ENCODE measurements around the gene TUBGCP2.

TUBGCP2 gene

GRCh38 chr10:133299224-133299623 is 9.4 kb downstream of the TUBGCP2 start:
- Histone ChIP-seq H3K4me1 (ENCODE audit: control insufficient read depth, insufficient read depth, low read length) (no peaks in the 10 kb centered on the region), H3K4me3 (ENCODE audit: low read depth, low read length) (no peak overlapping the region), H3K27ac (ENCODE audit: extremely low read depth, low read depth, low read length) (no peak overlapping the region), H3K36me3 (ENCODE audit: control insufficient read depth in 2 of 2, insufficient read depth in 1 of 2, low read length in 2 of 2) (peaks cover 28 to 92% of the 10 kb centered on the region in 2 experiments; a peak in 2 of 3 replicates), H3K9me3 (ENCODE audit: control insufficient read depth, insufficient read depth, low read depth, low read length) (no peaks in the 10 kb centered on the region)
- TF ChIP-seq PRDM2 (tag by site-specific recombination; IDR thresholded peaks at IDR 0.05; ENCODE audit: borderline replicate concordance) (no peak), HOXC10 (CRISPR knock-in tag; IDR thresholded peaks at IDR 0.05) (no peak), ZNF157 (tag by site-specific recombination; IDR thresholded peaks at IDR 0.05) (no peak)
- ChIA-PET POLR2A (no interaction called here), CTCF (interaction anchor here (1.5 kb wide), 1 partner anchor 9 kb away, joined by 5 read pairs; no protein-coding TSS in a partner anchor)

GRCh38 chr10:133298466-133298865 is 10.2 kb downstream of the TUBGCP2 start:
- CTCF ChIA-PET, result interaction anchor here (1.5 kb wide), 1 partner anchor 10 kb away, joined by 5 read pairs; no protein-coding TSS in a partner anchor
- Histone ChIP-seq H3K4me3 (ENCODE audit: low read depth, low read length) (no peak overlapping the region), H3K9me3 (ENCODE audit: control insufficient read depth, insufficient read depth, low read depth, low read length) (no peaks in the 10 kb centered on the region), H3K27ac (ENCODE audit: extremely low read depth, low read depth, low read length) (no peak overlapping the region), H3K36me3 (ENCODE audit: control insufficient read depth in 2 of 2, insufficient read depth in 1 of 2, low read length in 2 of 2) (peaks cover 28 to 95% of the 10 kb centered on the region in 2 experiments; a peak in 2 of 3 replicates), H3K4me1 (ENCODE audit: control insufficient read depth, insufficient read depth, low read length) (no peaks in the 10 kb centered on the region)
- TF ChIP-seq ZNF266 (tag by site-specific recombination; IDR thresholded peaks at IDR 0.05; ENCODE audit: low read depth) (no peak), ZSCAN30 (tag by site-specific recombination; IDR thresholded peaks at IDR 0.05) (no peak), ZNF184 (tag by site-specific recombination; IDR thresholded peaks at IDR 0.05) (no peak), KLF10 (tag by site-specific recombination; IDR thresholded peaks at IDR 0.05) (no peak), REPIN1 (tag by site-specific recombination; IDR thresholded peaks at IDR 0.05; ENCODE audit: low read depth) (no peak), ZNF76 (tag by site-specific recombination; IDR thresholded peaks at IDR 0.05; ENCODE audit: borderline replicate concordance, low read depth) (no peak), ZBTB44 (tag by site-specific recombination; IDR thresholded peaks at IDR 0.05) (no peak), PRDM6 (tag by site-specific recombination; IDR thresholded peaks at IDR 0.05) (no peak), KLF16 (tag by site-specific recombination; IDR thresholded peaks at IDR 0.05) (no peak), ZNF670 (tag by site-specific recombination; IDR thresholded peaks at IDR 0.05; ENCODE audit: low read depth) (no peak)
- POLR2A ChIA-PET, result no interaction called here

All from HEK293 (cell line).